Choroid plexus epithelial cell (primary cell): ENCODE data around the gene FAM131B.

Experiments
- DNase-seq: peaks from one replicate; pipeline ENCODE4 v3.0.0-alpha.2; 2010; ENCODE audit warnings: low read depth
- H3K4me3 ChIP-seq: 2 replicates; pipeline ENCODE4 v1.5.1; 2011; ENCODE audit warnings: low read depth, mild to moderate bottlenecking, control low read depth, low read length, moderate library complexity
- TF ChIP-seq, protein P1 (sequence below): conservative IDR thresholded peaks from 2 replicates; pipeline ENCODE4 v1.5.1; 2011; ENCODE audit warnings: low read depth, mild to moderate bottlenecking, control low read depth, inconsistent platforms, low read length, moderate library complexity

Gene FAM131B

DNA sequence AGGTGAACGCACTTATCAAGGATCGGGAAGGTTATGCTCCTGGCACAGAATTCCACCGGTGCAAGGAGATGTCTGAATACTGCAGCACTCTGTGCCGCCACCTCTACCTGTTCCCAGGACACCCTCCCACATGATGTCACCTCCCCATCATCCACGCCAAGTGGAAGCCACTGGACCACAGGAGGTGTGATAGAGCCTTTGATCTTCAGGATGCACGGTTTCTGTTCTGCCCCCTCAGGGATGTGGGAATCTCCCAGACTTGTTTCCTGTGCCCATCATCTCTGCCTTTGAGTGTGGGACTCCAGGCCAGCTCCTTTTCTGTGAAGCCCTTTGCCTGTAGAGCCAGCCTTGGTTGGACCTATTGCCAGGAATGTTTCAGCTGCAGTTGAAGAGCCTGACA lies 57.6 kb downstream of the FAM131B start:
- H3K4me3 ChIP-seq = no peak overlapping the region
- no peak for DNase-seq
- TF ChIP-seq, protein P1, sequence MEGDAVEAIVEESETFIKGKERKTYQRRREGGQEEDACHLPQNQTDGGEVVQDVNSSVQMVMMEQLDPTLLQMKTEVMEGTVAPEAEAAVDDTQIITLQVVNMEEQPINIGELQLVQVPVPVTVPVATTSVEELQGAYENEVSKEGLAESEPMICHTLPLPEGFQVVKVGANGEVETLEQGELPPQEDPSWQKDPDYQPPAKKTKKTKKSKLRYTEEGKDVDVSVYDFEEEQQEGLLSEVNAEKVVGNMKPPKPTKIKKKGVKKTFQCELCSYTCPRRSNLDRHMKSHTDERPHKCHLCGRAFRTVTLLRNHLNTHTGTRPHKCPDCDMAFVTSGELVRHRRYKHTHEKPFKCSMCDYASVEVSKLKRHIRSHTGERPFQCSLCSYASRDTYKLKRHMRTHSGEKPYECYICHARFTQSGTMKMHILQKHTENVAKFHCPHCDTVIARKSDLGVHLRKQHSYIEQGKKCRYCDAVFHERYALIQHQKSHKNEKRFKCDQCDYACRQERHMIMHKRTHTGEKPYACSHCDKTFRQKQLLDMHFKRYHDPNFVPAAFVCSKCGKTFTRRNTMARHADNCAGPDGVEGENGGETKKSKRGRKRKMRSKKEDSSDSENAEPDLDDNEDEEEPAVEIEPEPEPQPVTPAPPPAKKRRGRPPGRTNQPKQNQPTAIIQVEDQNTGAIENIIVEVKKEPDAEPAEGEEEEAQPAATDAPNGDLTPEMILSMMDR = no peak

- H3K4me3 ChIP-seq = no peak overlapping the region
These were observed 58.8 kb downstream of the FAM131B start for GRCh38 chr7:143303733-143304132.

More at GRCh38 chr7:143303733-143304132, 58.8 kb downstream of the FAM131B start:
- no peak for DNase-seq
- TF ChIP-seq, protein P1 = no peak
